PFSK-1 (cell line): ENCODE results near the gene ENO3.

Experiments
- FOXP2 ChIP-seq: optimal IDR thresholded peaks from 2 replicates; pipeline ENCODE3; 2011; ENCODE audit warnings: borderline replicate concordance, control low read depth, inconsistent platforms; ENCODE audit not compliant: insufficient read depth; ENCODE audit errors: extremely low read length, extremely low read depth
- POLR2AphosphoS5 ChIP-seq: IDR thresholded peaks from 2 replicates; pipeline ENCODE4 v1.6.1; 2012; ENCODE audit warnings: low read depth, mild to moderate bottlenecking, control low read depth, low read length, moderate library complexity
- SIN3A ChIP-seq: IDR thresholded peaks from 2 replicates; pipeline ENCODE4 v1.6.1; 2012; ENCODE audit warnings: mild to moderate bottlenecking, low read length, moderate library complexity, borderline replicate concordance; ENCODE audit not compliant: insufficient read depth
- TAF1 ChIP-seq: IDR thresholded peaks from 2 replicates; pipeline ENCODE4 v1.6.1; 2012; ENCODE audit warnings: low read length, control low read depth, borderline replicate concordance; ENCODE audit not compliant: insufficient read depth
- TF ChIP-seq, protein P1 (sequence below), 2 experiments: IDR thresholded peaks; 2 replicates each; pipeline versions ENCODE4 v1.6.1 to v1.8.0; 2011 to 2012; ENCODE audit warnings: low read depth in 2 of 2, low read length in 2 of 2, control low read depth in 1 of 2, inconsistent platforms in 1 of 2, mild to moderate bottlenecking in 1 of 2, moderate library complexity in 1 of 2; ENCODE audit not compliant: insufficient read depth in 1 of 2

The ENO3 gene

DNA sequence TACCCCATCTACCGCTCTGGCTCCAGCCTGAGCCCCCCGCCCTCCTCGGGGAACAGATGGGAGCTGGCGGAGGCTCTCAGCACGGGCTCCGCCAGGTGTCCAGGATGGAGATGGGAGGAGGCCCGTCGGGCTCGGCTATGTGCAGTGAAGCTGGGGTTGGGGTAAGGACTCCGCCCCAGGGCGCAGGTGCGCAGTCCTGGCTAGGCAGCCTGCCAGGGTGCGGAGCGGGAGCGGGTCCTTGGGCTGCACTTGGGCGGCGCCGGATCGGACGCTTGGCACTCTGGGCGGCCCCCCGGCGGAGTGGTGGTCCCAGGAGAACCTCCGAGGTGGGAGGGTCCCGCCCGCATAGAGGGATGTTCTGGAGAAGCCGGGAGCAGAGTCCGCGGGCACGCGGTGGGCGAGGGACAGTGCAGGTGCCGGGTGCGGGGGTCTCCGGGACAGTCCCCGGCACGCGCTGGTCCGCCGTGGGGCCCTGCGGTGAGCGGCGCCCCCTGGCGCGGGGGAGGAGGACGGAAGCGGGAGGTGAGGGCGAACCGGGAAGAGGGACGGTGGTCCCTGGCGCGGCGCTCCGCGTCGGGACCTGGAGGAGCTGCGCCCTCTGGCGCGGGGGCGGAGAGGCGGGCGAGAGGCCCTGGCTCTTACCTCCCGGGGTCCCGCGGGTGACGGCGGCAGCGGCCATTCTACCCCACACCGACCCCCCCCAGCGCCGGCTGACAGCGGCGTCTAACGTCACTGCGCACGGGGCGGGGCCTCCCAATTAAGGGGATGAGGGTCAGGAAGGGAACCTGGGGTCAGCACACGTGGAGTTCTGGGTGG lies 36.2 kb downstream of the ENO3 start, which contains the start of gene CAMTA2:
CAMTA2 (minus strand) TSS at position 725 of the 816 bp plus-strand sequence. CDS start 1,453 bp downstream, outside the sequence.
- TF ChIP-seq SIN3A (peak; percentile 45; the same call in 1 of the 2 replicates), TAF1 (peak; percentile 80), FOXP2 (peak; percentile 85), POLR2AphosphoS5 (peak; percentile 86; the same call in 1 of the 2 replicates)
- TF ChIP-seq, protein P1, sequence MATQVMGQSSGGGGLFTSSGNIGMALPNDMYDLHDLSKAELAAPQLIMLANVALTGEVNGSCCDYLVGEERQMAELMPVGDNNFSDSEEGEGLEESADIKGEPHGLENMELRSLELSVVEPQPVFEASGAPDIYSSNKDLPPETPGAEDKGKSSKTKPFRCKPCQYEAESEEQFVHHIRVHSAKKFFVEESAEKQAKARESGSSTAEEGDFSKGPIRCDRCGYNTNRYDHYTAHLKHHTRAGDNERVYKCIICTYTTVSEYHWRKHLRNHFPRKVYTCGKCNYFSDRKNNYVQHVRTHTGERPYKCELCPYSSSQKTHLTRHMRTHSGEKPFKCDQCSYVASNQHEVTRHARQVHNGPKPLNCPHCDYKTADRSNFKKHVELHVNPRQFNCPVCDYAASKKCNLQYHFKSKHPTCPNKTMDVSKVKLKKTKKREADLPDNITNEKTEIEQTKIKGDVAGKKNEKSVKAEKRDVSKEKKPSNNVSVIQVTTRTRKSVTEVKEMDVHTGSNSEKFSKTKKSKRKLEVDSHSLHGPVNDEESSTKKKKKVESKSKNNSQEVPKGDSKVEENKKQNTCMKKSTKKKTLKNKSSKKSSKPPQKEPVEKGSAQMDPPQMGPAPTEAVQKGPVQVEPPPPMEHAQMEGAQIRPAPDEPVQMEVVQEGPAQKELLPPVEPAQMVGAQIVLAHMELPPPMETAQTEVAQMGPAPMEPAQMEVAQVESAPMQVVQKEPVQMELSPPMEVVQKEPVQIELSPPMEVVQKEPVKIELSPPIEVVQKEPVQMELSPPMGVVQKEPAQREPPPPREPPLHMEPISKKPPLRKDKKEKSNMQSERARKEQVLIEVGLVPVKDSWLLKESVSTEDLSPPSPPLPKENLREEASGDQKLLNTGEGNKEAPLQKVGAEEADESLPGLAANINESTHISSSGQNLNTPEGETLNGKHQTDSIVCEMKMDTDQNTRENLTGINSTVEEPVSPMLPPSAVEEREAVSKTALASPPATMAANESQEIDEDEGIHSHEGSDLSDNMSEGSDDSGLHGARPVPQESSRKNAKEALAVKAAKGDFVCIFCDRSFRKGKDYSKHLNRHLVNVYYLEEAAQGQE (IDR thresholded peaks at IDR 0.05; ENCODE audit: insufficient read depth in 1 of 2, low read depth in 2 of 2, low read length in 2 of 2), result 0 out of 4 replicates have a peak, but pooled peaks of 1 of the 2 experiments have one; percentile 36

DNA sequence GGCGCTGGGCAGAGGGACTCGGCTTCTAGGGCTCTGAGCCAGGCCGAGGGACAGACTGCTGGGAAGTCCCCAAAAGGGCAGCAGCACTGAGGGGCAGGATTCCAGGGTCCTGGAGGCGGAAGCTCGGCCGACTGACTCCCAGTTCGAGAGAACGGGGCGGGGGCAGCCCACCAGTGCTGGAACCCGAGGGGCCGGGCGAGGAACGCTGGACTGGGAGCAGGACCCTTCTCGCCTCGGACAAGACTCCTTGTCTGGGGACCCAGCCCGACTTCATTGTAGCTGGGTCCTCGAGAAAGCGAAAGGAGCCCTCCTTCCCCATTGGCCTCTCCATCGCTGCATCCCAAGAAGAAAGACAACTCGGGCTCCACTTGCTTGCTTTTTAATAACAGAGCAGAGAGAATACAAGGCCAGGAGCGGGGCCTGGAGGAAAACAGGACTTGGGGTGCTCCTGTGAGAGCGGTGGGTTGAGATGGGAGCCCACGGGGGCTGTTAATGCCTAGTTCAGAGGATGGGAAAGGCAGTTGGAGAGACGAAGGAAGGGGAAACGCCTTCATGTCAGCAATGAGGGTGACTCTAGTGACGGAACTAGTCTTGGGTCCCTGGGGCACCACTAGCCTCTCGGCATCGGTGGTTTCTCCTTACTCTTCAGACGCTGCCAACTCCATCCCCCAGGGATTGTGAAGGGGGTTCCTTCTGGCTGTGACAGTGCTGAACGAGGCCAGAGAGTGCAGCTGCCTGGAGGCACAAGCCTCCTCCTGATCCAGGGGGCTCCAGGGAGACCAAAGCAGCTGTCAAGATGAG lies 37.0 kb downstream of the ENO3 start:
- TF ChIP-seq, protein P1 (IDR thresholded peaks at IDR 0.05; ENCODE audit: insufficient read depth in 1 of 2, low read depth in 2 of 2, low read length in 2 of 2), result no peak
- no peak for TF ChIP-seq TAF1
- no peak for TF ChIP-seq SIN3A
- no peak for TF ChIP-seq FOXP2
- TF ChIP-seq POLR2AphosphoS5, result no peak

DNA sequence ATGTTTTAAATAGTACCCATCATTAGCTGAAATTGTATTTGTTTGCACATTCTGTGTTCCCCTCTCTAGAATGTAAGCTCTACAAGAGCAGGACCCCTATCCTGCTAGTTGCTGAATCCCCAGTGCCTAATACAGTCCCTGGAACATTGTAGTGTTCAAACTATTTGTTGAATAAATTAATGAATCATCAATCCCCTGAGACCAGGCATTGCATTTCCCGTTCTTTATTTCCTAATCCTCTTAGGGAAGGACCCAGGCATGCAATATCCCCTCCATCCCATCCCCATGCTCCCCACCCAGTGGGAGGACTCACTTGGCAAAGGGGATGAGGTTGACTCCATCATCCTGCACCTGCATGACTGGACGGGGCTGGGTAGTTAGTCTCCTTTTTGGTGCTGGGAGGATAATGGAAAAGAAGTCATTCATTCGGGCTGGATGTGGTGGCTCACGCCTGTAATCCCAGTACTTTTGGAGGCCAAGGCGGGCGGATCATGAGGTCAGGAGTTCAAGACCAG lies 43.2 kb downstream of the ENO3 start:
- TF ChIP-seq TAF1, result no peak
- TF ChIP-seq FOXP2, result no peak
- TF ChIP-seq, protein P1 (IDR thresholded peaks at IDR 0.05; ENCODE audit: insufficient read depth in 1 of 2, low read depth in 2 of 2, low read length in 2 of 2), result no peak
- no peak for TF ChIP-seq POLR2AphosphoS5
- TF ChIP-seq SIN3A, result no peak

DNA sequence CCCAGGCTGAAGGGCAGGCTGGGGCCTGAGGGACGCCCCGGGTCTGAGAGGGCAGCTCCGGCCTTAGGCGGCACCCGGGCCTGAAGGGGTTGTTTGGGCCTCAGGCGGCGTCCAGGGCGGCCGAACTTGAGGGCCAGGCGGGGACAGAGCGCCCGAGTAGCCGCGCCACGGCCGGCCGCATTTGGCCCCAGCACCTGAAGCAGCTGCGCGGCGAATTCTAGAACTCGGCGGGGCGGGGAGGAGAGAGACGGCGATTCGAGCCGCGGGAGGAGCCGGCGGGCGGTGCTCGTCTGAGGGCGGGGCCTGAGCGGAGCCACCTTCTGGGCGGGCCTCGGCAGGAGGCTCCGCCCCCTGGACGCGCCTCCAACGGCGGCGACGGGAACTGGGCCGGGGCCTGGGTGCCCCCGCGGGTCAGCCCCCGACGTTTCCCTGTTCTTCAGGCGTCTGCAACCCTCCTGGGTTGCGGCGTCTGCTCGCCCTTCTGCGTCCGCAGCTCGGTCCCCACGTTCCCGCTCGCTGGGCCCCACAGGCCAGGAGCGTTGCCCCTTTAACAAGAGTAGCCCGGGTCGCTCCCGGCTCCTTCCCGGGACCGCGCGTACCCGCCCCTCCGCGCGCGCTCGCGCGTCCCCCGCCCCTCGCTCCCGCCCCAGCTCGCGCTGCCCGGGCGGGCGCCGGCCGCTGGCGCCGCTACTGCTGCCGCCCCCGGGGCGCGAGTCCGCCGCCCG lies 46.5 kb downstream of the ENO3 start, which contains the start of the genes INCA1 and KIF1C:
INCA1 (minus strand) TSS at position 221 of the 725 bp plus-strand sequence. CDS start 3,085 bp downstream, outside the sequence.
KIF1C (plus strand) TSS at position 649 of the 725 bp plus-strand sequence. CDS start 2,297 bp downstream, outside the sequence.
- TF ChIP-seq POLR2AphosphoS5, result peak; percentile 71
- TF ChIP-seq, protein P1 (IDR thresholded peaks at IDR 0.05; ENCODE audit: insufficient read depth in 1 of 2, low read depth in 2 of 2, low read length in 2 of 2), result no peak
